ENCODE results near the gene HSPA12B. TPM values are rescaled to one million over a fixed set of nuclear protein-coding genes. Genes with fewer than 3 reads are reported as not detected.

The HSPA12B gene
- total and polyA plus RNA-seq, 2 of the 8 experiments (the other 6 are each of a cell fraction or from before 2014, with no cell fraction given) = 2.2 to 4.3 TPM

GRCh38 chr20:3704087-3704486 is 28.4 kb upstream of the HSPA12B start:
- no peak overlapping the region for H3K4me2 ChIP-seq (ENCODE audit: insufficient read depth in 1 of 2, low read depth in 2 of 2, low read length in 2 of 2)
- no peak overlapping the region for H3K27ac ChIP-seq (ENCODE audit: low read depth, low read length)
- H3K27me3 ChIP-seq (replicated peaks in 1 of 4; ENCODE audit: control insufficient read depth in 3 of 4, extremely low read depth in 1 of 4, insufficient read depth in 3 of 4, low read length in 3 of 4) = no peaks in the 10 kb centered on the region; a peak in 1 of 7 replicates
- no peak overlapping the region for H2BK20ac ChIP-seq (ENCODE audit: low read length)
- H2AFZ ChIP-seq (ENCODE audit: low read length) = no peak overlapping the region
- DNase-seq (ENCODE audit: low read depth in 1 of 2, low spot score in 2 of 2) (no peak), FAIRE-seq (no peak)
- no peaks in the 10 kb centered on the region for H3K36me3 ChIP-seq (ENCODE audit: control insufficient read depth in 2 of 4, insufficient read depth in 4 of 4, low read length in 3 of 4)
- H3K79me2 ChIP-seq (ENCODE audit: control insufficient read depth in 1 of 2, insufficient read depth in 2 of 2, low read length in 2 of 2) = no peaks in the 10 kb centered on the region
- H3K4ac ChIP-seq (replicated peaks; ENCODE audit: insufficient read length, low read depth, low read length) = no peak overlapping the region
- H3K9me3 ChIP-seq (ENCODE audit: insufficient read depth in 2 of 2, low read depth in 1 of 2, low read length in 1 of 2) = no peaks in the 10 kb centered on the region
- H3K4me1 ChIP-seq (replicated peaks in 1 of 4; ENCODE audit: control insufficient read depth in 3 of 4, insufficient read depth in 4 of 4, low read length in 3 of 4) = no peaks in the 10 kb centered on the region
- no peak overlapping the region for H2BK12ac ChIP-seq (ENCODE audit: low read depth, low read length)
- H4K91ac ChIP-seq (replicated peaks; ENCODE audit: insufficient read length, low read length) = no peak overlapping the region
- H4K20me1 ChIP-seq (replicated peaks in 1 of 2; ENCODE audit: control insufficient read depth in 1 of 2, insufficient read depth in 2 of 2, low read length in 2 of 2) = no peaks in the 10 kb centered on the region
- H3K79me1 ChIP-seq (ENCODE audit: low read depth, low read length) = no peaks in the 10 kb centered on the region
- no peak overlapping the region for H2AK5ac ChIP-seq (ENCODE audit: low read depth, low read length)
- H2BK15ac ChIP-seq (ENCODE audit: low read length) = no peak overlapping the region
- no peak overlapping the region for H3K9ac ChIP-seq (replicated peaks in 1 of 4; ENCODE audit: extremely low read depth in 1 of 4, low read depth in 3 of 4, low read length in 3 of 4)
- H3K14ac ChIP-seq (ENCODE audit: insufficient read length) = no peak overlapping the region
- H3K4me3 ChIP-seq (ENCODE audit: extremely low read depth in 1 of 4, insufficient read depth in 2 of 4, low read depth in 3 of 4, low read length in 4 of 4) = no peak overlapping the region
- no peak overlapping the region for H2BK120ac ChIP-seq (replicated peaks; ENCODE audit: low read depth, low read length)
- ChIA-PET POLR2A (ENCODE audit: partially characterized antibody) (interaction anchor here (0.8 to 1.4 kb wide), 2 partner anchors 36 to 47 kb away, joined by 4 to 5 read pairs; no protein-coding TSS in a partner anchor), CTCF (ENCODE audit: partially characterized antibody) (interaction anchor here (0.7 to 45.1 kb wide), 6 partner anchors 4 to 256 kb away, joined by 3 to 1432 read pairs (median 3); partner anchors contain the start of genes ADAM33 and SIGLEC1)
- no peaks in the 10 kb centered on the region for H3K23me2 ChIP-seq (ENCODE audit: low read depth, low read length)
- 87% methylated on average over 5 of the region's 5 CpGs; no CpG with 5 or more reads in 1 of the 2 experiments for WGBS, 2 experiments (ENCODE audit: extremely low coverage in 1 of 2, insufficient coverage in 1 of 2, insufficient read length in 1 of 2, insufficient replicate concordance in 2 of 2, low coverage in 1 of 2, low lambda C conversion rate in 2 of 2, missing lambda C conversion rate in 1 of 2)
- H3K23ac ChIP-seq (ENCODE audit: insufficient read length) = no peak overlapping the region
- H2BK5ac ChIP-seq (ENCODE audit: low read depth, low read length) = no peak overlapping the region
- no peak overlapping the region for H3K18ac ChIP-seq (ENCODE audit: extremely low read depth, low read length)
- TF ChIP-seq E2F6 (IDR thresholded peaks at IDR 0.05) = peak; percentile 58
- TF ChIP-seq CTBP2 (IDR thresholded peaks at IDR 0.05; ENCODE audit: borderline replicate concordance, insufficient read depth, insufficient read length, low read length) = no peak
- no peak overlapping the region for H4K5ac ChIP-seq (ENCODE audit: insufficient read length, low read depth, low read length)
- H3K56ac ChIP-seq (replicated peaks; ENCODE audit: insufficient read length, low read depth, low read length) = no peak overlapping the region
- 0 out of 2 replicates have a peak overlapping the region, but pooled peaks have one; percentile 25 for H4K8ac ChIP-seq (ENCODE audit: extremely low read depth, insufficient read depth, low read length)

Measured in H1 (cell line).